ENCODE measurements around the gene TLCD3B. TPM values are rescaled to one million over a fixed set of nuclear protein-coding genes. Genes with fewer than 3 reads are reported as not detected.

TLCD3B gene
- total RNA-seq, 1 donor from 2014 or later, result not detected

DNA sequence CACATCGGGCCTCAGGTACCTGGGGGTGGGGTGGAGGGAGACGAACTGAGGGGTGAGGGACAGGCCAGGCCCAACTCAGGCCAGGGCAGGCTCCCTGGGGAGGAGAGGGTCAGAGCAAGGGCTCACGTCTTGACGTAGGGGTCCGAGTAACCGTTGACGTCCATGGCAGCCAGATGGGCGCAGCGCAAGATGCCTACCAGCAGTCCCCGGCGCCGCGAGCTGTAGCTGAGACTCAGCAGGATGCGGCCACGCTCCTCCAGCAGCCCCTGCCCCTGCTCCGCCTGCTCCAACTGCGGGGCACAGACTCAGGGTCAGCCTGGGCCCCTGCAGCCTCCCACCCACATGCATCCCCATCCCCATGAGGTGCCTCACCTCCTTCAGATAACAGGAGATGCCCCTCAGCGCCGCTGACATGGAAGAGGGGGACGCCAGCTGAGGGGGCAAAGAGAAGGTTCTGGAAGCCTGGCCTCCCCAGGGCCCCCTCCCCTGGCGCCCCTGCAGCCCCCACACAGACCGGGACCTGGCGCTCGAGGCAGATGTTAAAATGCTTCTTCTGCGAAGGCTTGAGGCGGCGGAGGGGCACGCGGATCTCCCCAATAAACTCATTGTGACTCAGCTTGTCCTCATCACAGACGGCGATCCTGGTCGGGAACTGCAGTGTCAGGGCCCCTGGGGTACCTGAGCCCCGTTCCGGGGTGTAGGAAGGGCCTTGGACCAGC is 24.3 kb downstream of the TLCD3B start:
- H3K4me1 ChIP-seq, result peaks cover 25% of the 10 kb centered on the region
- no peak overlapping the region for H3K27ac ChIP-seq (replicated peaks)
- intact Hi-C loops (cut with micrococcal nuclease), result no loop called here
- H3K4me3 ChIP-seq, result no peak overlapping the region
- peaks cover 40% of the 10 kb centered on the region for H3K27me3 ChIP-seq (ENCODE audit: low read depth)
- DNase-seq, result no peak
- peaks cover 2% of the 10 kb centered on the region for H3K36me3 ChIP-seq
- TF ChIP-seq, protein P1, sequence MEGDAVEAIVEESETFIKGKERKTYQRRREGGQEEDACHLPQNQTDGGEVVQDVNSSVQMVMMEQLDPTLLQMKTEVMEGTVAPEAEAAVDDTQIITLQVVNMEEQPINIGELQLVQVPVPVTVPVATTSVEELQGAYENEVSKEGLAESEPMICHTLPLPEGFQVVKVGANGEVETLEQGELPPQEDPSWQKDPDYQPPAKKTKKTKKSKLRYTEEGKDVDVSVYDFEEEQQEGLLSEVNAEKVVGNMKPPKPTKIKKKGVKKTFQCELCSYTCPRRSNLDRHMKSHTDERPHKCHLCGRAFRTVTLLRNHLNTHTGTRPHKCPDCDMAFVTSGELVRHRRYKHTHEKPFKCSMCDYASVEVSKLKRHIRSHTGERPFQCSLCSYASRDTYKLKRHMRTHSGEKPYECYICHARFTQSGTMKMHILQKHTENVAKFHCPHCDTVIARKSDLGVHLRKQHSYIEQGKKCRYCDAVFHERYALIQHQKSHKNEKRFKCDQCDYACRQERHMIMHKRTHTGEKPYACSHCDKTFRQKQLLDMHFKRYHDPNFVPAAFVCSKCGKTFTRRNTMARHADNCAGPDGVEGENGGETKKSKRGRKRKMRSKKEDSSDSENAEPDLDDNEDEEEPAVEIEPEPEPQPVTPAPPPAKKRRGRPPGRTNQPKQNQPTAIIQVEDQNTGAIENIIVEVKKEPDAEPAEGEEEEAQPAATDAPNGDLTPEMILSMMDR (IDR thresholded peaks at IDR 0.05; ENCODE audit: borderline replicate concordance), result no peak
- H3K9me3 ChIP-seq (replicated peaks), result no peaks in the 10 kb centered on the region

DNA sequence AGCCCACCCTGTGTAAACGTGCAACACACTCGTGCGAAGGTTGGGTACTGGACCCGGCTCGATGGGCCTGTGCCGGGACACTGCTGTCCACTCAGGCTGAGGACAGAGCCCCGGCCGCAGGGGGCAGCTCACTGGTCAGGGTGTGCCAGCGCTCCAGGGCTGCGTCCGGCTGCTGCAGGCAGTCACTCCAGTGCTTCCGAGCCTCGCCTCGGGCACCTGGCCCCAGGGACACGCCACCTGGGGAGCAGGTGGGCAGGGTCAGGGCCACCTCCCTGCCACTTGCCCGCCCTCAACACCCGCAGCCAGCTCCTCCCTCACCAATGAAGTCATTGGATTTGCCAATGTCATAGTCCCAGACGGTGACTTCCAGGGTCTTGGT is 25.0 kb downstream of the TLCD3B start:
- Histone ChIP-seq H3K4me3 (no peak overlapping the region), H3K9me3 (replicated peaks) (no peaks in the 10 kb centered on the region), H3K27me3 (ENCODE audit: low read depth) (peaks cover 33% of the 10 kb centered on the region), H3K36me3 (peaks cover 8% of the 10 kb centered on the region), H3K27ac (replicated peaks) (no peak overlapping the region), H3K4me1 (peaks cover 18% of the 10 kb centered on the region)
- intact Hi-C loops (cut with micrococcal nuclease), result no loop called here
- no peak for DNase-seq
- TF ChIP-seq, protein P1 (IDR thresholded peaks at IDR 0.05; ENCODE audit: borderline replicate concordance), result no peak

DNA sequence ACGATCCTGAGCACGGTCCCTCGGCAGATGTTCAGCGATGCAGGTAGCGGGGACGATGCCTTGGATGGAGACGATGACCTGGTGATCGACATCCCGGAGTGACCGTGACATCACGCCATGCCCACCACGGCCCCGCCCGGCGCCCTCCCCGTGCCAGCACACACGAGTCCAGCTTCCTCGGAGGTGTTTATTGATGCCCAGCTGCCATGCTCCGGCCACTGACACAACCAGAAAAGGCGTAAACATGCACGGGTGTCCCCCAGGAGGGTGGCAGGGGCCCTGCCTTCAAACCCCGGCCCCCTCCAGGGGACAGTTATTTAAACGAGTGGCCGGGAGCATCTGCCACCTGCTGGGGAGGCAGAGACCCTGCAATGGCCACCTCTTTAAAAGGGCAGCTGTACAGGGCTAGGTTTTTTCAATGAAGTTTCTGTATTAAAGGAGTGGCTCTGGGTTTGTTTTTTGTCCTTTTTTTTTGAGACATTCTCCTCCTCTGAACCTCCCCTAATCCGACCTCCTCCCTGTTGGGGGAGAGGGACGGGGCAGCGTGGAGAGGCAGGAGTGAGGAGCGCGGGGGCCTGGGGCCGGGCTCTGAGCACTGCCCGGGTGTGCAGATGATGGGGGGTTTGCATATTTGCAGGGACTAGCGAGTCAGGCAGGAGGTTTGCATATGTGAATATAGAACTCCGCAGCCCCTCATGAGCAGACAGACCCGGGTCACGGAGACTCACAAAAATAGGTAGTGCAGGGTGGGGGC is 25.6 kb downstream of the TLCD3B start:
- TF ChIP-seq, protein P1 (IDR thresholded peaks at IDR 0.05; ENCODE audit: borderline replicate concordance), result peak; percentile 83
- Histone ChIP-seq H3K27ac (replicated peaks) (no peak overlapping the region), H3K4me1 (peaks cover 12% of the 10 kb centered on the region), H3K36me3 (peaks cover 13% of the 10 kb centered on the region), H3K9me3 (replicated peaks) (no peaks in the 10 kb centered on the region), H3K27me3 (ENCODE audit: low read depth) (peaks cover 27% of the 10 kb centered on the region), H3K4me3 (no peak overlapping the region)
- intact Hi-C loops (cut with micrococcal nuclease), result no loop called here
- DNase-seq, result no peak

DNA sequence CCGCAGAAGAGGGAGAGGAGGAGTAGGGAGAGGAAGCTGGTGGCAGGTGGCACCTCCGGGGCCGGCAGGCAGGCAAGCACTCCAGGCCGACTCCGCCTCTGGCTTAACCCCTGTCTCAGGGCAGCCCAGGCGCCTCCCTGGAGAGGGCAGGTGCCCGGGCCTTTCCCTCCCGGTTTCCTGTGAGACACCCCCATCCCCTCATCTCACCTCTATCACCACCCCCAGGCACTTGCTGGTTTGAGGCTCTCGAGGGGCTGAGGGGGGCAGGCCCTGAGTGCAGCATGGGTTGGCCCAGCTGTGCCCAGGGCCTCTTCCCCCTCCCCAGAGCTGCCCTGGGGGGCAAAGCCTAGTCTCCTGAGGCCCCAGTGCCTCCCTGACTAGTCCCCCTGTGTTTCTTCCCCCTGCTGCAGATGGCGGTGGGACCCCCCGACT is 26.2 kb downstream of the TLCD3B start:
- H3K27me3 ChIP-seq (ENCODE audit: low read depth), result peaks cover 20% of the 10 kb centered on the region
- DNase-seq, result no peak

DNA sequence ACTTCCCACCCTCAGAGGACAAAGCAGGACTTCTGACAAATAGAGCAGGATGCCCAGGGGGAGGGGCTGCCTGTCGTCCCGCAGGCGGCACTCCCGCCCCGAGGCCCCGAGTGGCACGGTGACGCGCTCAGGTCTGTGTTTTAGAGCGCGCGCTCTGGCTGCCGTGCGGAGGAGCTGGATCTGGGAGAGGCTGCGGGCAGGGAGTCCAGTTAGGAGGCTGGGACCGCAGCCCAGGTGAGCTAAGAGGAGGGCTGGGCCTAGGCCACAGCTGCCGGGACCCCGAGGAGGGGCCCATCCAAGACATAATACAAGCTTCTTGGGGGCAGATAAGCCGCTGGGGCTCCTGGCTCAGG is 26.7 kb downstream of the TLCD3B start:
- intact Hi-C loops (cut with micrococcal nuclease), result no loop called here
- TF ChIP-seq, protein P1 (IDR thresholded peaks at IDR 0.05; ENCODE audit: borderline replicate concordance), result no peak
- H3K27ac ChIP-seq (replicated peaks), result no peak overlapping the region
- H3K36me3 ChIP-seq, result peaks cover 19% of the 10 kb centered on the region
- H3K9me3 ChIP-seq (replicated peaks), result no peaks in the 10 kb centered on the region
- peaks cover 16% of the 10 kb centered on the region for H3K27me3 ChIP-seq (ENCODE audit: low read depth)
- no peak overlapping the region for H3K4me3 ChIP-seq
- no peak for DNase-seq
- H3K4me1 ChIP-seq, result peaks cover 9% of the 10 kb centered on the region

More for the DNA sequence above, 26.2 kb downstream of the TLCD3B start:
- Histone ChIP-seq H3K4me3 (no peak overlapping the region), H3K27ac (replicated peaks) (no peak overlapping the region), H3K36me3 (peaks cover 19% of the 10 kb centered on the region), H3K9me3 (replicated peaks) (no peaks in the 10 kb centered on the region), H3K4me1 (peaks cover 9% of the 10 kb centered on the region)
- TF ChIP-seq, protein P1 (IDR thresholded peaks at IDR 0.05; ENCODE audit: borderline replicate concordance), result no peak
- intact Hi-C loops (cut with micrococcal nuclease), result no loop called here

Data from left ventricle myocardium inferior (tissue), 1 donor.